ENCODE results near the gene SEC16A.

SEC16A gene

DNA sequence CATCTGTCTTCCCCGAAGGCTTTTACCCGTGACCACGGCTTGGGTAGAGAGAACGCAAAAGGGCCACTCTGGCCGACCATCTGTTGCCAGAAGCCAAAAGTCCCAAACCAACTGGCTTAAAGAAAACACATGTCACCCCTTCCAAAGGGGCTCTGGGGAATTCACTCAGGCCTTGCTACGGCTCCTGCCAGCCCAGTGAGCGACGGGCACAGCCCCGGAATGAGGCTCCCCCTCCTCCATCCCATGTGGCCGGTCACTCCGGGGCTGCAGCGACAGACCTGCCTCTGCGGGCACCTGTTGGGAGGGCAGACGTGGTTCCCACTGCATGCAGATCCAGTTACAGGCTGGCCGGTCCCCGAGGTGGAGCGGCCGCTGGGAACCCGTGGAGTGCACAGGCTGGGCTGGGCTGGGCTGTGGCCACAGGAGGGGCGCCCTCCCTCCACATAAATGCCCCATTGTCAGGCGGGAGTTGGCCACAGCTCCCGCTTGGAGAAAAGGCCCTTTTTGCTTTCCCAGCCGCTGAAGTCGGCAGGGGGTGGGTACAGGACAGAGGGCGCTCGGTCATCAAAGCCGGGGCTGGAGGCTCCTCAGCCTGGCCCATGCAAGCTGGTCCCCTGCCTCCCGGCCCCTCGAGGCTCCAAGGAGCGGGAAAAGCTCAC lies 43.1 kb upstream of the SEC16A start:
- H3K4me3 ChIP-seq (ENCODE audit: low read depth in 1 of 2, low read length in 2 of 2), result no peak overlapping the region
- peaks cover 0 to 26% of the 10 kb centered on the region in 2 donors for H3K36me3 ChIP-seq (ENCODE audit: control insufficient read depth in 1 of 2, insufficient read depth in 2 of 2, low read length in 2 of 2)

DNA sequence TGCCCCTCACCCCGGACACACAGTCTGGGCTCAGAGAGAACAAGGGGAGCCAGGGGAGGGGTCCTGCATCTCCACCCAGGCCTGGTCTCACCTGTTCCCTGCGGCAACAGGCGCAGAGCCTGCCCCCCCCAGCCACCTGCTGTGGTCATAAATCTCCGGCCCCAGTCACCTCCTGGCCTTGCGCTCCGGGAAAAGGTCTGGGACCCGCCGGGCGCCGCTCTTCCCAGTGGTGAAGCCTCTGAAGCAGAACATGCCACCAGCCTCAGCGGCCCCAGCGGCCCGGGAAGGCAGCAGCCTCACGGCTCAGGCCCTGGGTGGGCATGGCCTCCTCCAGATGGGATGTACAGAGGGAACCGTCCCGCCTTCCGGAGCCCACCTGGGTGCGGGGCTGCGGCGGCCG lies 42.4 kb upstream of the SEC16A start:
- no peaks in the 10 kb centered on the region for H3K9me3 ChIP-seq (ENCODE audit: control insufficient read depth in 1 of 2, low read length in 2 of 2)
- H3K27me3 ChIP-seq (ENCODE audit: low read depth, low read length), result no peaks in the 10 kb centered on the region
- H3K4me1 ChIP-seq (ENCODE audit: control insufficient read depth in 1 of 2, insufficient read depth in 2 of 2, low read length in 2 of 2), result peaks cover 0 to 56% of the 10 kb centered on the region in 2 donors
- no peak overlapping the region for H3K4me3 ChIP-seq (ENCODE audit: low read depth in 1 of 2, low read length in 2 of 2)
- no peak overlapping the region for H3K27ac ChIP-seq (ENCODE audit: low read length)
- H3K36me3 ChIP-seq (ENCODE audit: control insufficient read depth in 1 of 2, insufficient read depth in 2 of 2, low read length in 2 of 2), result peaks cover 0 to 31% of the 10 kb centered on the region in 2 donors

More for the DNA sequence above, 43.1 kb upstream of the SEC16A start:
- H3K27me3 ChIP-seq (ENCODE audit: low read depth, low read length), result no peaks in the 10 kb centered on the region
- H3K9me3 ChIP-seq (ENCODE audit: control insufficient read depth in 1 of 2, low read length in 2 of 2), result no peaks in the 10 kb centered on the region
- H3K4me1 ChIP-seq (ENCODE audit: control insufficient read depth in 1 of 2, insufficient read depth in 2 of 2, low read length in 2 of 2), result peaks cover 0 to 63% of the 10 kb centered on the region in 2 donors
- H3K27ac ChIP-seq (ENCODE audit: low read length), result no peak overlapping the region

DNA sequence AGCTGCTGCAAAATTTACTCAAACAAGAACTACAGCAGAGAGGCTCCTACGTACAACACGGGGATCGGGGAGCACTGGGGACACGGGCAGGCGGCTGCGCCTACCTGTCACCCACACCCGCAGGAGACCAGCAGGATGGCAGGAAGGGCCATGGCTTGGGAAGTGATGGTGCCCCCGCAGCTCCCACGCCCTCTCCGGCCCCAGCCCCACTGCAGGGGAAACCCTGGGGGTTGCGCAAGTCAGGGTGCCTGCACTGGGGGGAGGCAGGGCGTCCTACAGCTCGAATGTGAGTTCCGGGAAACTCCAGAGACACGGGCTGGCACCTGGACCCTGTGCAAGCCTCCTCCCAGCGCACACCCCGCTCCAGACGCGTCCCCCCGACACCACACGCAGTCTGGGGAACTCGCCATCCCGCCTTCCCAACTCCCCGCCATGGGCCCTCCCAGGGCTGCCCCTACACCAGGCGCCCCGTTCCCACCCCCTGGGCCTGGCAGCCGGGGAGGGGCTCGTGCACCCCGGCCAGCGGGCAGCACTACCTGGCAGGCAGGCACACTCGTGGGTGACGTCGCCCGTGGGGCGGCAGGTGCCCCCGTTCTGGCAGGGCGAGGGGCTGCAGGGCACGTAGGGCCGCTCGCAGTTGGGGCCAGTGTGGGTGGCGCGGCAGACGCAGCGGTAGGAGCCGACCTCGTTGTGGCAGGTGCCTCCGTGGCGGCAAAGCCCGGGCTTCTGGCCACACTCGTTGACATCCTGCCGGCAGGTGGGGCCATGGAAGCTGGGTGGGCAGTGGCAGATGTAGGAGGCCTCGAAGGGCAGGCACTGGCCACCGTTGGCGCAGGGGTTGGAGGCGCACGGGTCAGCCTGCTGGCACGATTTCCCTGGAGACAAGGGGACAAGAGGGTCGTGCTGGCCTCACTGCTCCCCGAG lies 39.7 kb upstream of the SEC16A start:
- H3K4me3 ChIP-seq (ENCODE audit: low read depth in 1 of 2, low read length in 2 of 2), result no peak overlapping the region
- H3K36me3 ChIP-seq (ENCODE audit: control insufficient read depth in 1 of 2, insufficient read depth in 2 of 2, low read length in 2 of 2), result peaks cover 0 to 51% of the 10 kb centered on the region in 2 donors
- H3K27ac ChIP-seq (ENCODE audit: low read length), result no peak overlapping the region
- H3K4me1 ChIP-seq (ENCODE audit: control insufficient read depth in 1 of 2, insufficient read depth in 2 of 2, low read length in 2 of 2), result peaks cover 0 to 32% of the 10 kb centered on the region in 2 donors
- no peaks in the 10 kb centered on the region for H3K27me3 ChIP-seq (ENCODE audit: low read depth, low read length)
- H3K9me3 ChIP-seq (ENCODE audit: control insufficient read depth in 1 of 2, low read length in 2 of 2), result no peaks in the 10 kb centered on the region

DNA sequence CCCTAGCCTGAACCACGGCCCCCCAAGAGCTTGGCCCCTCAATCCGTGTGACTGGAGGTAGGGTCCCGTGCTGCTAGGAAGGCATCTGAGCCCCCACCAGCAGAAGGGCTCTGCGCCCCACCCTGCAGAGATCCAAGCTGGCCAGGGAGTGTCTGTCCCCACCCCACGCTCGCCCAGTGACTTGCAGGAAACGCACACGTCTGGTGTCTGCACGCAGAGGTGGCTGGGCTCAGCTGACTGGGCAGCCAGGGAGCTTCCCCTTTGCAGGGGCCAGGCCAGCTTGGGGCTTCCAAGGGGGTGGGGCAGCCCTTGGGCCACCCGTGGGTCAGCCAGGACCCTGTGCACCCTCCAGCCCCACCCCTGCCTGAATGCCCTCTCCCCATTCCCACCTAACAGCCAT lies 38.7 kb upstream of the SEC16A start:
- H3K4me3 ChIP-seq (ENCODE audit: low read depth in 1 of 2, low read length in 2 of 2), result no peak overlapping the region
- no peak overlapping the region for H3K27ac ChIP-seq (ENCODE audit: low read length)
- no peaks in the 10 kb centered on the region for H3K27me3 ChIP-seq (ENCODE audit: low read depth, low read length)
- H3K9me3 ChIP-seq (ENCODE audit: control insufficient read depth in 1 of 2, low read length in 2 of 2), result no peaks in the 10 kb centered on the region
- peaks cover 0 to 61% of the 10 kb centered on the region in 2 donors for H3K36me3 ChIP-seq (ENCODE audit: control insufficient read depth in 1 of 2, insufficient read depth in 2 of 2, low read length in 2 of 2)
- peaks cover 0 to 21% of the 10 kb centered on the region in 2 donors for H3K4me1 ChIP-seq (ENCODE audit: control insufficient read depth in 1 of 2, insufficient read depth in 2 of 2, low read length in 2 of 2)

DNA sequence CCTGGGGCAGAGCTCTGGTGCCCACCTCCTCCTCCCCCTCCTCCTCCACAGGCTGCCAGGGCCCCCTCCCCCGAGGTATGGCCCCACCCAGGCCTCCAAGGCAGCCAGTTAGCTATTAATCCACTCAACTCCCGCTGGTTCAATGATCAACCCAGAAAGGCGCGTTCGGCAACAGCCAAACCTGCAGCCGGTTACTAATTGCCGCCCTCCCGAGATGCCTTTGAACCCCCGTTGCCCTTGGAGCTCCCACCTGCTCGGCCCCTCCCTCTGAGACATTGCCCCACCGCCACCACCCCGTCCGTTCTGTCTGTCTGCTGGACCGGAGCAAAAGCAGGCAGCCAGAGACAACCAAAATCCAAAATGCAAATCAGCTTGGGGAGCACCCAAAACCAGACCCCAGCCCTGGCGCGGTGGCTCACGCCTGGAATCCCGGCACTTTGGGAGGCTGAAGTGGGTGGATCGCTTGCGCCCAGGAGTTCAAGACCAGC lies 37.3 kb upstream of the SEC16A start:
- H3K36me3 ChIP-seq (ENCODE audit: control insufficient read depth in 1 of 2, insufficient read depth in 2 of 2, low read length in 2 of 2), result peaks cover 4 to 76% of the 10 kb centered on the region in 2 donors
- H3K4me1 ChIP-seq (ENCODE audit: control insufficient read depth in 1 of 2, insufficient read depth in 2 of 2, low read length in 2 of 2), result peaks cover 0 to 12% of the 10 kb centered on the region in 2 donors
- H3K27me3 ChIP-seq (ENCODE audit: low read depth, low read length), result no peaks in the 10 kb centered on the region
- H3K4me3 ChIP-seq (ENCODE audit: low read depth in 1 of 2, low read length in 2 of 2), result no peak overlapping the region
- no peaks in the 10 kb centered on the region for H3K9me3 ChIP-seq (ENCODE audit: control insufficient read depth in 1 of 2, low read length in 2 of 2)
- no peak overlapping the region for H3K27ac ChIP-seq (ENCODE audit: low read length)

DNA sequence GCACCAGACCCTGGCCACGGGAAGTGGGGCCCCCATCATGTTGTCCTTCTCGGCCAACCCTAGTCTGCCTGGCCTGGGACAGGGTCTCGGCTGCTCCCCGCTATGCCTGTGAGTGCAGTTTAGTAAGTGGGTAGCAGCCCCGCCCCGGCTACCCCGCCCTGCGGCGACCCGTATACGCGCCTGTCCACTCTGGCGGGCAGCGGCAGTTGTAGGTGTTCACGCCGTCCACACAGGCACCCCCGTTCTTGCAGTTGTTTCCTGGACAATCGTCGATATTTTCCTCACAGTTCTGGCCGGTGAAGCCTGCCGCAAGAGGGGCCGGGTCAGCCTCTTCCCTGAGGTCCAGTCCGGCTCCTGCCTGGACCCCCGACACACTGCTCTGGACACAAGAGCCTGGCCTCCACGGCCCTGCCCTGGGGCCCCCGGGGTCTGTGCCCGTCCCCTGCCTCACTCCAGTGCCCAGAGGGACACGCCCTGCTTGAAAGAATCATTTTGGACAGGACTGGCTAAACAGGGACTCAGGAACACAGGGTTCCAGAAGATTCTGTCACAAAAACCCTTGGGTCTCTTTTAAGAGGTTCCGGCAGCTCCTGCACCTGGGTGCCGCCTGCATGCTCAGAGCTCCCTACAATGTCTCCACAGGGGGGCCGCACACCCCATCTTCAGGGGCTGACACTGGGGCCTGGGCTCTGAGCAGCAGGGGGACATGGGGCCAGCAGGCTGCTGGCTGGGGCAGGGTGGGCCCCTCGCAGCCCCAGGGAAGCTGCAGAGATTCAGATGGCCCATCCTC lies 36.6 kb upstream of the SEC16A start:
- Histone ChIP-seq H3K36me3 (ENCODE audit: control insufficient read depth in 1 of 2, insufficient read depth in 2 of 2, low read length in 2 of 2) (peaks cover 4 to 82% of the 10 kb centered on the region in 2 donors), H3K27me3 (ENCODE audit: low read depth, low read length) (no peaks in the 10 kb centered on the region), H3K9me3 (ENCODE audit: control insufficient read depth in 1 of 2, low read length in 2 of 2) (no peaks in the 10 kb centered on the region), H3K4me1 (ENCODE audit: control insufficient read depth in 1 of 2, insufficient read depth in 2 of 2, low read length in 2 of 2) (peaks cover 0 to 9% of the 10 kb centered on the region in 2 donors), H3K27ac (ENCODE audit: low read length) (no peak overlapping the region), H3K4me3 (ENCODE audit: low read depth in 1 of 2, low read length in 2 of 2) (no peak overlapping the region)

DNA sequence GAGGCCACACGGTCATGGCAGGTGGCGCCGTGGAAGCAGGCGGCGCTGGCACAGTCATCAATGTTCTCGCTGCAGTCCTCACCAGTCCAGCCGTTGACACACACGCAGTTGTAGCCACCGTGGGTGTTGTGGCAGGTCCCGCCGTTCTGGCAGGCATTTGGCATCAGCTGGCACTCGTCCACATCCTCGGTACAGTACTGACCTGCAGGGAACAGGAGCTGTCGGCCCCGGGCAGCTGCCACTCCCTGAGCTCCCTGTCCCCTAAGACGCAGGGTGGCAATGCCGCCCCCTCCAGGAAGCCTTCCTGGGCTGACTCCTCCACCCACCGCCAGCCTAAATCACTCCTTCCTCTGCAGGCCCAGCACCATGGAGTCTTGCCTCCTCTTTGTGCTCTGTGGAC lies 35.8 kb upstream of the SEC16A start:
- peaks cover 0 to 5% of the 10 kb centered on the region in 2 donors for H3K4me1 ChIP-seq (ENCODE audit: control insufficient read depth in 1 of 2, insufficient read depth in 2 of 2, low read length in 2 of 2)
- H3K9me3 ChIP-seq (ENCODE audit: control insufficient read depth in 1 of 2, low read length in 2 of 2), result no peaks in the 10 kb centered on the region
- H3K27me3 ChIP-seq (ENCODE audit: low read depth, low read length), result no peaks in the 10 kb centered on the region
- no peak overlapping the region for H3K4me3 ChIP-seq (ENCODE audit: low read depth in 1 of 2, low read length in 2 of 2)
- no peak overlapping the region for H3K27ac ChIP-seq (ENCODE audit: low read length)
- H3K36me3 ChIP-seq (ENCODE audit: control insufficient read depth in 1 of 2, insufficient read depth in 2 of 2, low read length in 2 of 2), result peaks cover 4 to 88% of the 10 kb centered on the region in 2 donors

DNA sequence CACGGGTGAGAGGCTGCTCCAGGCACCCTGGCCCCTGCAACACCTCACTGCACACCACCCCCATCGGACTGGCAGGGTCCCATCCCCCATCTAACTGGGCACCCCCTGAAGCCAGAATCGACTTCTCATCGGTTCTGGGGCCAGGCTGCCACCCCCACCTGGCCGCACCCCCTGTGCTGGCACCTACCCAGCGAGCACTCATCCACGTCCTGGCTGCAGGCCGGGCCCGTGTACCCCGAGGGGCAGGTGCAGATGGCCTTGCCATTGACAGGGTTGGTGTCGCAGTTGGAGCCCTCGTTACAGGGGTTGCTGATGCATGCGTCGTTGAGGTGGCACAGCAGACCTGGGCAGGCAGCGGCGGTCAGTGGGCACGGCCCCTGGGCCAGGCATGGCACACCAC lies 35.1 kb upstream of the SEC16A start:
- Histone ChIP-seq H3K36me3 (ENCODE audit: control insufficient read depth in 1 of 2, insufficient read depth in 2 of 2, low read length in 2 of 2) (peaks cover 9 to 88% of the 10 kb centered on the region in 2 donors), H3K27me3 (ENCODE audit: low read depth, low read length) (no peaks in the 10 kb centered on the region), H3K4me3 (ENCODE audit: low read depth in 1 of 2, low read length in 2 of 2) (no peak overlapping the region), H3K27ac (ENCODE audit: low read length) (no peak overlapping the region), H3K9me3 (ENCODE audit: control insufficient read depth in 1 of 2, low read length in 2 of 2) (no peaks in the 10 kb centered on the region), H3K4me1 (ENCODE audit: control insufficient read depth in 1 of 2, insufficient read depth in 2 of 2, low read length in 2 of 2) (peaks cover 0 to 5% of the 10 kb centered on the region in 2 donors)

DNA sequence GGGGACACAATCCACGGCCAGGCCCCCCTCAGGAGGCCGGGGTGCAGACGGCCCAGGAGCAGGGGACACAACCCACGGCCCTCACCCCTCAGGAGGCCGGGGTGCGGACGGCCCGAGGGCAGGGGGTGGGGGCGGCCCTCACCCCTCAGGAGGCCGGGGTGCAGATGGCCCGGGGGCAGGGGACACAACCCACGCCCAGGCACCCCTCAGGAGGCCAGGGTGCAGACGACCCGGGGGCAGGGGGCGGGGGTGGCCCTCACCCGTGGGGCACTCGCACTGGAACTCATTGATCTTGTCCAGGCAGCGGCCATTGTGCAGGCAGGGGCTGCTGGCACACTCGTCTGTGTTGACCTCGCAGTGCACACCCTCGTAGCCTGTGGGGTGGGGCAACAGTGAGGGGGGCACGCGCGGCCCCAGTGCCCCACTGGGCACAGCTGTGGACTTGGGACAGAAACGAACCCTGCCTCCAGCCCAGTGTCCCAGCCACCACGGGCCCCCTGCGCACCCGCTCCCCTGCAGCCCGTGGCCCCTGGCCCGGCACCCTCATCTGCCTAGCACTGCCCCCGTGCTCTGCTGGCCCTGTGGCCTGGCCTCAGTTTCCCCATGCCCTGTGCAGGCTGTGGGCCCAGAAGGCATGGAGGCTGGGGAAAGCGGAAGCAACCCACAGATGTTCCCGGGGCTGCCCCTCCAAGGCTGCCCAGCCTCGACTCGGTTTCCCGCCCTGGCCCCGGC lies 34.3 kb upstream of the SEC16A start:
- Histone ChIP-seq H3K27ac (ENCODE audit: low read length) (no peak overlapping the region), H3K4me3 (ENCODE audit: low read depth in 1 of 2, low read length in 2 of 2) (no peak overlapping the region), H3K27me3 (ENCODE audit: low read depth, low read length) (no peaks in the 10 kb centered on the region), H3K4me1 (ENCODE audit: control insufficient read depth in 1 of 2, insufficient read depth in 2 of 2, low read length in 2 of 2) (no peaks in the 10 kb centered on the region), H3K36me3 (ENCODE audit: control insufficient read depth in 1 of 2, insufficient read depth in 2 of 2, low read length in 2 of 2) (peaks cover 11 to 86% of the 10 kb centered on the region in 2 donors), H3K9me3 (ENCODE audit: control insufficient read depth in 1 of 2, low read length in 2 of 2) (no peaks in the 10 kb centered on the region)

DNA sequence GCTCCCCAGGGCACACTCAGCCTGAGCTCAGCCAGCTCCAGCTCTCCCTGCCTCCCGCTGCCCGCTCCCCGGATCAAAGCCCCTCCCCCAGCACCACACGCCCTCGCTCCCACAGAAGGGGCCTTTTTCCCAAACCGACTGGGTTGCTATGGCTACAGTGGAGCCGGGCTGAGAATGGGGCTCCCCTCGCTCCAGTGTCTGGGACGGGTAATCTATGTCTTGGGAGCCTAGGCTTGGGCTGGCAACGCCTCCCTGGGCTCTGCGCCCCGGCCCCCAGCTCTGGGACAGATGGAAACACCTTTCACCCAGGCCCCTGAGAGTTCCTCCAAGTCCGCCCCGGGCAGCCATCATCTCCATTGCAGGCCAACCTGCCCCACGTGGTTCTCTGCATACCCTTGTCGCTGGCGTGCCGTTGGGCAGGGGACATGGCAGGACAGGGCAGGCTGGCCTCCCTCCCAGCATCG lies 33.4 kb upstream of the SEC16A start:
- Histone ChIP-seq H3K27me3 (ENCODE audit: low read depth, low read length) (no peaks in the 10 kb centered on the region), H3K9me3 (ENCODE audit: control insufficient read depth in 1 of 2, low read length in 2 of 2) (no peaks in the 10 kb centered on the region), H3K27ac (ENCODE audit: low read length) (no peak overlapping the region), H3K4me3 (ENCODE audit: low read depth in 1 of 2, low read length in 2 of 2) (no peak overlapping the region), H3K36me3 (ENCODE audit: control insufficient read depth in 1 of 2, insufficient read depth in 2 of 2, low read length in 2 of 2) (peaks cover 14 to 88% of the 10 kb centered on the region in 2 donors), H3K4me1 (ENCODE audit: control insufficient read depth in 1 of 2, insufficient read depth in 2 of 2, low read length in 2 of 2) (no peaks in the 10 kb centered on the region)
